SK-N-SH treated with all-trans-retinoic acid at 6 μM for 48 hours (cell line): Measurements from ENCODE around the gene SLIT2.

Source experiments
- ARNTL ChIP-seq: fragments of 450-650 bp; formaldehyde crosslinking; IDR thresholded peaks from 2 replicates; pipeline ENCODE4 v1.5.0; 2020; ENCODE audit warnings: low read depth, mild to moderate bottlenecking, moderate library complexity, borderline replicate concordance
- BACH2 ChIP-seq: fragments of 250-450 bp; sonication (Bioruptor Pico); IDR thresholded peaks from 2 replicates; pipeline ENCODE4 v1.9.0; 2021; ENCODE audit warnings: mild to moderate bottlenecking, borderline replicate concordance
- CSDC2 ChIP-seq: fragments of 250-450 bp; sonication (Bioruptor Pico); IDR thresholded peaks from 2 replicates; pipeline ENCODE4 v1.5.0; 2020; ENCODE audit warnings: mild to moderate bottlenecking, moderate library complexity
- GLIS3 ChIP-seq: fragments of 250-450 bp; sonication (Bioruptor Pico); IDR thresholded peaks from 2 replicates; pipeline ENCODE4 v1.5.0; 2020; ENCODE audit warnings: mild to moderate bottlenecking, moderate library complexity
- RARB ChIP-seq: fragments of 250-450 bp; sonication (Bioruptor Pico); IDR thresholded peaks from 2 replicates; pipeline ENCODE4 v1.8.0; 2021; ENCODE audit warnings: mild to moderate bottlenecking, moderate library complexity
- SNAI2 ChIP-seq: fragments of 250-450 bp; sonication (Bioruptor Pico); IDR thresholded peaks from 2 replicates; pipeline ENCODE4 v1.5.0; 2020; ENCODE audit warnings: mild to moderate bottlenecking, moderate library complexity
- ZC3H10 ChIP-seq: fragments of 250-450 bp; sonication (Bioruptor Pico); IDR thresholded peaks from 2 replicates; pipeline ENCODE4 v1.5.1; 2021; ENCODE audit warnings: mild to moderate bottlenecking, moderate library complexity
- ZFP3 ChIP-seq: fragments of 250-450 bp; sonication (Bioruptor Pico); IDR thresholded peaks from 2 replicates; pipeline ENCODE4 v1.5.0; 2020; ENCODE audit warnings: mild to moderate bottlenecking, moderate library complexity
- ZFP30 ChIP-seq: fragments of 450-650 bp; formaldehyde crosslinking; IDR thresholded peaks from 2 replicates; pipeline ENCODE4 v1.5.0; 2022; ENCODE audit warnings: mild to moderate bottlenecking, moderate library complexity
- ZNF70 ChIP-seq: fragments of 450-650 bp; formaldehyde crosslinking; IDR thresholded peaks from 2 replicates; pipeline ENCODE4 v1.5.0; 2020; ENCODE audit warnings: mild to moderate bottlenecking, moderate library complexity
- TF ChIP-seq, protein P1 (sequence below): fragments of 250-450 bp; sonication (Bioruptor Pico); IDR thresholded peaks from 2 replicates; pipeline ENCODE4 v1.5.0; 2020; ENCODE audit warnings: mild to moderate bottlenecking, moderate library complexity
- TF ChIP-seq, protein P2 (sequence below): fragments of 250-450 bp; sonication (Bioruptor Pico); IDR thresholded peaks from 2 replicates; pipeline ENCODE4 v1.8.0; 2020; ENCODE audit warnings: mild to moderate bottlenecking, moderate library complexity, borderline replicate concordance

DNA sequence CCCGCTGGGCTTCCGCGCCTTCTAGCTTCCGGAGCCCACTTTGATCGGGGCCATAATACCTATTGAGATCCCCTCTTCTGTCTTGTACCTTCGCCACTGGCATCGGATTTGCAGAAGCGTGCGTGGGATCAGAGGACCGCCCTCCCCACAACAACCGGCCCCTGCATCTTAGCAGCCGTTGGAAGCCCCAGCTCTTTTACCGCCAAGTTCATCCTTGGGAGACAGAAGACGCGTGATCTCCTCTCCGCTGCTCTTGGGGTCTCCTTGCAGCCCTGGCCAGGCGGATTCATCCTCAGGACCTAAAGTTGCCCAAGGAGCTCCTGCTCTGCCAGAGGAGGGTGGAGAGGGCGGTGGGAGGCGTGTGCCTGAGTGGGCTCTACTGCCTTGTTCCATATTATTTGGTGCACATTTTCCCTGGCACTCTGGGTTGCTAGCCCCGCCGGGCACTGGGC is 1.6 kb downstream of the SLIT2 start:
- TF ChIP-seq BACH2 (CRISPR knock-in tag) (no peak), ARNTL (CRISPR knock-in tag) (no peak), RARB (CRISPR knock-in tag) (no peak), CSDC2 (no peak), GLIS3 (no peak), ZFP3 (CRISPR knock-in tag) (no peak), ZFP30 (CRISPR knock-in tag) (no peak), ZNF70 (CRISPR knock-in tag) (no peak), SNAI2 (CRISPR knock-in tag) (no peak), ZC3H10 (CRISPR knock-in tag) (no peak)
- TF ChIP-seq, protein P1, sequence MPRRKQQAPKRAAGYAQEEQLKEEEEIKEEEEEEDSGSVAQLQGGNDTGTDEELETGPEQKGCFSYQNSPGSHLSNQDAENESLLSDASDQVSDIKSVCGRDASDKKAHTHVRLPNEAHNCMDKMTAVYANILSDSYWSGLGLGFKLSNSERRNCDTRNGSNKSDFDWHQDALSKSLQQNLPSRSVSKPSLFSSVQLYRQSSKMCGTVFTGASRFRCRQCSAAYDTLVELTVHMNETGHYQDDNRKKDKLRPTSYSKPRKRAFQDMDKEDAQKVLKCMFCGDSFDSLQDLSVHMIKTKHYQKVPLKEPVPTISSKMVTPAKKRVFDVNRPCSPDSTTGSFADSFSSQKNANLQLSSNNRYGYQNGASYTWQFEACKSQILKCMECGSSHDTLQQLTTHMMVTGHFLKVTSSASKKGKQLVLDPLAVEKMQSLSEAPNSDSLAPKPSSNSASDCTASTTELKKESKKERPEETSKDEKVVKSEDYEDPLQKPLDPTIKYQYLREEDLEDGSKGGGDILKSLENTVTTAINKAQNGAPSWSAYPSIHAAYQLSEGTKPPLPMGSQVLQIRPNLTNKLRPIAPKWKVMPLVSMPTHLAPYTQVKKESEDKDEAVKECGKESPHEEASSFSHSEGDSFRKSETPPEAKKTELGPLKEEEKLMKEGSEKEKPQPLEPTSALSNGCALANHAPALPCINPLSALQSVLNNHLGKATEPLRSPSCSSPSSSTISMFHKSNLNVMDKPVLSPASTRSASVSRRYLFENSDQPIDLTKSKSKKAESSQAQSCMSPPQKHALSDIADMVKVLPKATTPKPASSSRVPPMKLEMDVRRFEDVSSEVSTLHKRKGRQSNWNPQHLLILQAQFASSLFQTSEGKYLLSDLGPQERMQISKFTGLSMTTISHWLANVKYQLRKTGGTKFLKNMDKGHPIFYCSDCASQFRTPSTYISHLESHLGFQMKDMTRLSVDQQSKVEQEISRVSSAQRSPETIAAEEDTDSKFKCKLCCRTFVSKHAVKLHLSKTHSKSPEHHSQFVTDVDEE (CRISPR knock-in tag): no peak
- TF ChIP-seq, protein P2, sequence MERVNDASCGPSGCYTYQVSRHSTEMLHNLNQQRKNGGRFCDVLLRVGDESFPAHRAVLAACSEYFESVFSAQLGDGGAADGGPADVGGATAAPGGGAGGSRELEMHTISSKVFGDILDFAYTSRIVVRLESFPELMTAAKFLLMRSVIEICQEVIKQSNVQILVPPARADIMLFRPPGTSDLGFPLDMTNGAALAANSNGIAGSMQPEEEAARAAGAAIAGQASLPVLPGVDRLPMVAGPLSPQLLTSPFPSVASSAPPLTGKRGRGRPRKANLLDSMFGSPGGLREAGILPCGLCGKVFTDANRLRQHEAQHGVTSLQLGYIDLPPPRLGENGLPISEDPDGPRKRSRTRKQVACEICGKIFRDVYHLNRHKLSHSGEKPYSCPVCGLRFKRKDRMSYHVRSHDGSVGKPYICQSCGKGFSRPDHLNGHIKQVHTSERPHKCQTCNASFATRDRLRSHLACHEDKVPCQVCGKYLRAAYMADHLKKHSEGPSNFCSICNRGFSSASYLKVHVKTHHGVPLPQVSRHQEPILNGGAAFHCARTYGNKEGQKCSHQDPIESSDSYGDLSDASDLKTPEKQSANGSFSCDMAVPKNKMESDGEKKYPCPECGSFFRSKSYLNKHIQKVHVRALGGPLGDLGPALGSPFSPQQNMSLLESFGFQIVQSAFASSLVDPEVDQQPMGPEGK (CRISPR knock-in tag): no peak
